Endodermal cell (in vitro differentiated cells): ENCODE data around the gene ASIP. TPM values are rescaled to one million over a fixed set of nuclear protein-coding genes. Genes with fewer than 3 reads are reported as not detected.
A peak's percentile ranks its signal among the peaks of the same experiment; 100 is the strongest.
"Not testable (repeated sequence)": the region's sequence is repeated elsewhere in the genome, so short reads cannot be mapped to it uniquely, and the experiment has no call there.

Experiments
- DNase-seq: peaks from one replicate; pipeline ENCODE4 v3.0.0-alpha.2; 2017
- H3K27ac ChIP-seq: 2 replicates; pipeline ENCODE4 v1.5.1; 2013; ENCODE audit warnings: mild to moderate bottlenecking, low read depth, low read length, moderate library complexity
- H3K27me3 ChIP-seq: 2 replicates; pipeline ENCODE4 v1.6.1; 2013; ENCODE audit warnings: mild to moderate bottlenecking, low read length, moderate library complexity; ENCODE audit not compliant: insufficient read depth, control insufficient read depth, poor library complexity, severe bottlenecking
- H3K36me3 ChIP-seq: 2 replicates; pipeline ENCODE4 v1.7.0; 2013; ENCODE audit warnings: mild to moderate bottlenecking, low read length, moderate library complexity; ENCODE audit not compliant: control insufficient read depth, insufficient read depth
- H3K4me1 ChIP-seq: one replicate; pipeline ENCODE4 v1.7.0; 2013; ENCODE audit warnings: low read length; ENCODE audit not compliant: control insufficient read depth, insufficient read depth
- H3K4me3 ChIP-seq: 2 replicates; pipeline ENCODE4 v1.5.1; 2013; ENCODE audit warnings: mild to moderate bottlenecking, low read length, moderate library complexity
- H3K9ac ChIP-seq: 2 replicates; pipeline ENCODE4 v1.6.1; 2013; ENCODE audit warnings: mild to moderate bottlenecking, low read length, moderate library complexity; ENCODE audit not compliant: poor library complexity, severe bottlenecking; ENCODE audit errors: extremely low read depth
- H3K9me3 ChIP-seq: 2 replicates; pipeline ENCODE4 v1.6.1; 2013; ENCODE audit warnings: mild to moderate bottlenecking, low read length, moderate library complexity; ENCODE audit not compliant: control insufficient read depth
- H3K27ac Mint-ChIP-seq: 2 replicates; pipeline ENCODE4 v1.8.0; 2020; ENCODE audit warnings: mixed read lengths
- H3K27me3 Mint-ChIP-seq: 2 replicates; pipeline ENCODE4 v1.8.0; 2021; ENCODE audit warnings: mild to moderate bottlenecking, mixed read lengths; ENCODE audit not compliant: insufficient read depth
- H3K36me3 Mint-ChIP-seq: 2 replicates; pipeline ENCODE4 v1.8.0; 2020; ENCODE audit warnings: low read depth, mixed read lengths
- H3K4me1 Mint-ChIP-seq: 2 replicates; pipeline ENCODE4 v1.8.0; 2020; ENCODE audit warnings: mixed read lengths
- H3K4me3 Mint-ChIP-seq: 2 replicates; pipeline ENCODE4 v1.8.0; 2020; ENCODE audit warnings: mild to moderate bottlenecking, moderate library complexity, mixed read lengths
- H3K9me3 Mint-ChIP-seq: 2 replicates; pipeline ENCODE4 v1.8.0; 2020; ENCODE audit warnings: mild to moderate bottlenecking, mixed read lengths
- CTCF ChIP-seq: fragments of 200-600 bp; sonication (generic); conservative IDR thresholded peaks from 2 replicates; pipeline ENCODE4 v1.5.0; 2021; ENCODE audit warnings: antibody characterized with exemption, mild to moderate bottlenecking
- WGBS, 2 experiments: methylation state at CpG; one replicate each; pipeline versions ENCODE4 v1.1.5 to v1.1.7; 2013; ENCODE audit warnings: missing lambda C conversion rate in 2 of 2, mixed read lengths in 1 of 2; ENCODE audit not compliant: insufficient coverage in 1 of 2, insufficient read length in 1 of 2; 5-methylcytosine and 5-hydroxymethylcytosine counted together
- total RNA-seq, 2 donors: library from RNA; stranded (reverse); fragmentation: NEBNext Ultra II Directional in 1 of 2; extraction: Animal tissue kit (Norgen Biotek cat#: 25700) in 1 of 2; gene quantifications; 2 replicates in 1 of 2; 3 replicates in 1 of 2; pipeline ENCODE4 v1.2.1, GENCODE V29; 2021

The ASIP gene
- total RNA-seq, 2 donors from 2014 or later, result not detected

GRCh38 chr20:34250005-34250404 is 8.8 kb downstream of the ASIP start:
- H3K27me3 Mint-ChIP-seq, result no peaks in the 10 kb centered on the region
- no peak overlapping the region for H3K27ac Mint-ChIP-seq
- H3K36me3 Mint-ChIP-seq, result peaks cover 2% of the 10 kb centered on the region
- H3K4me1 Mint-ChIP-seq, result peaks cover 20% of the 10 kb centered on the region
- Histone ChIP-seq H3K36me3 (no peaks in the 10 kb centered on the region), H3K9ac (no peak overlapping the region), H3K4me1 (peaks cover 4% of the 10 kb centered on the region), H3K9me3 (no peaks in the 10 kb centered on the region), H3K27me3 (no peaks in the 10 kb centered on the region), H3K4me3 (no peak overlapping the region), H3K27ac (no peak overlapping the region)
- no peak overlapping the region for H3K4me3 Mint-ChIP-seq
- DNase-seq, result no peak
- H3K9me3 Mint-ChIP-seq, result peaks cover 6% of the 10 kb centered on the region
- TF ChIP-seq CTCF, result no peak

GRCh38 chr20:34251619-34252018 is 10.4 kb downstream of the ASIP start:
- H3K27me3 ChIP-seq, result no peaks in the 10 kb centered on the region
- H3K9ac ChIP-seq, result no peak overlapping the region
- H3K4me1 Mint-ChIP-seq, result peaks cover 27% of the 10 kb centered on the region
- H3K9me3 ChIP-seq, result no peaks in the 10 kb centered on the region
- 88% methylated on average over 2 of the region's 2 CpGs; no CpG with 5 or more reads in 1 of the 2 experiments for WGBS, 2 experiments
- H3K4me3 ChIP-seq, result no peak overlapping the region
- no peak overlapping the region for H3K27ac ChIP-seq
- no peak overlapping the region for H3K4me3 Mint-ChIP-seq
- no peak for TF ChIP-seq CTCF
- H3K36me3 Mint-ChIP-seq, result peaks cover 2% of the 10 kb centered on the region
- no peak overlapping the region for H3K27ac Mint-ChIP-seq
- DNase-seq, result no peak
- H3K27me3 Mint-ChIP-seq, result no peaks in the 10 kb centered on the region
- peaks cover 4% of the 10 kb centered on the region for H3K4me1 ChIP-seq
- no peaks in the 10 kb centered on the region for H3K36me3 ChIP-seq
- H3K9me3 Mint-ChIP-seq, result peaks cover 6% of the 10 kb centered on the region

GRCh38 chr20:34252431-34253086 is 11.3 kb downstream of the ASIP start:
- not testable (repeated sequence) for H3K9ac ChIP-seq, H3K4me3 Mint-ChIP-seq, H3K4me3 ChIP-seq, DNase-seq, H3K4me1 ChIP-seq, H3K36me3 ChIP-seq, H3K27ac ChIP-seq, H3K27me3 Mint-ChIP-seq, H3K9me3 ChIP-seq, H3K36me3 Mint-ChIP-seq, H3K9me3 Mint-ChIP-seq, H3K27me3 ChIP-seq
- WGBS, 2 experiments, result 75 to 84% methylated on average over 4 to 7 of the region's 7 CpGs
- peaks cover 31% of the 10 kb centered on the region for H3K4me1 Mint-ChIP-seq
- peak overlapping the region; percentile 5 for H3K27ac Mint-ChIP-seq

GRCh38 chr20:34254979-34255378 is 13.8 kb downstream of the ASIP start:
- peaks cover 6% of the 10 kb centered on the region for H3K9me3 Mint-ChIP-seq
- DNase-seq, result no peak
- Histone ChIP-seq H3K4me3 (no peak overlapping the region), H3K36me3 (no peaks in the 10 kb centered on the region), H3K27ac (no peak overlapping the region), H3K9me3 (no peaks in the 10 kb centered on the region), H3K4me1 (peaks cover 4% of the 10 kb centered on the region), H3K27me3 (no peaks in the 10 kb centered on the region), H3K9ac (no peak overlapping the region)
- peaks cover 2% of the 10 kb centered on the region for H3K36me3 Mint-ChIP-seq
- WGBS, 2 experiments, result 67 to 81% methylated on average over 1 of the region's 1 CpG
- no peak overlapping the region for H3K27ac Mint-ChIP-seq
- no peaks in the 10 kb centered on the region for H3K27me3 Mint-ChIP-seq
- H3K4me3 Mint-ChIP-seq, result no peak overlapping the region
- peaks cover 26% of the 10 kb centered on the region for H3K4me1 Mint-ChIP-seq
- TF ChIP-seq CTCF, result no peak
